B cell (primary cell): ENCODE measurements around the gene LENG1. TPM values are rescaled to one million over a fixed set of nuclear protein-coding genes. Genes with fewer than 3 reads are reported as not detected.

Source experiments
- ATAC-seq: fragments of 200-7000 bp; cut with Tn5 transposase; one replicate; pipeline ENCODE4 v1.10.0; 2021; ENCODE audit warnings: low read depth, mild to moderate bottlenecking, moderate number of reproducible peaks, moderate library complexity
- CTCF ChIA-PET: fragments of 350-600 bp; sonication (Branson Sonifier 250); formaldehyde crosslinking; loops from one replicate; lab custom pipeline; 2021; ENCODE audit warnings: antibody characterized with exemption, inconsistent platforms; lab: Charles Lee
- POLR2A ChIA-PET: fragments of 350-600 bp; sonication (Branson Sonifier 250); formaldehyde crosslinking; loops from one replicate; lab custom pipeline; 2021; ENCODE audit warnings: antibody characterized with exemption; lab: Charles Lee
- DNase-seq: peaks from one replicate; pipeline ENCODE4 v3.0.0; 2013
- H2AFZ ChIP-seq: 2 replicates; pipeline ENCODE4 v1.6.1; 2012; ENCODE audit warnings: mild to moderate bottlenecking, low read depth, low read length; ENCODE audit not compliant: insufficient read depth, poor library complexity, severe bottlenecking
- H3K27ac ChIP-seq, 2 donors: 1 replicate in 1 of 2; 2 replicates in 1 of 2; pipeline ENCODE4 v1.5.1; 2012 to 2013; ENCODE audit warnings: low read length in 2 of 2, mild to moderate bottlenecking in 2 of 2, moderate library complexity in 1 of 2
- H3K27me3 ChIP-seq, 4 experiments: fragments of 200-600 bp in 1 of 4; sonication (generic) in 1 of 4; replicated peaks in 1 of 4; 1 replicate in 2 of 4; 2 replicates in 2 of 4; pipeline versions ENCODE4 v1.6.1 to v1.7.0; 2013 to 2016; ENCODE audit warnings: low read length in 3 of 4, mild to moderate bottlenecking in 2 of 4, mixed read lengths in 1 of 4, moderate library complexity in 1 of 4; ENCODE audit not compliant: insufficient read depth in 4 of 4, control insufficient read depth in 3 of 4; ENCODE audit errors: control extremely low read depth in 1 of 4
- H3K36me3 ChIP-seq, 2 experiments: replicated peaks in 1 of 2; 1 replicate in 1 of 2; 2 replicates in 1 of 2; pipeline versions ENCODE4 v1.6.1 to v1.7.1; 2013; ENCODE audit warnings: low read length in 1 of 2; ENCODE audit not compliant: insufficient read depth in 2 of 2, control insufficient read depth in 1 of 2; ENCODE audit errors: control extremely low read depth in 1 of 2, extremely low read depth in 1 of 2
- H3K4me1 ChIP-seq, 2 donors: fragments of 200-600 bp in 1 of 2; sonication (generic) in 1 of 2; 1 replicate in 1 of 2; 2 replicates in 1 of 2; pipeline versions ENCODE4 v1.5.1 to v1.6.1; 2013 to 2017; ENCODE audit warnings: low read length in 2 of 2; ENCODE audit not compliant: control insufficient read depth in 2 of 2, insufficient read depth in 2 of 2
- H3K4me2 ChIP-seq: replicated peaks from 2 replicates; pipeline ENCODE3; 2012; ENCODE audit warnings: mild to moderate bottlenecking, low read depth, low read length; ENCODE audit not compliant: poor library complexity, severe bottlenecking
- H3K4me3 ChIP-seq, 5 experiments: fragments of 200-600 bp in 1 of 5; sonication (generic) in 1 of 5; 1 replicate in 3 of 5; 2 replicates in 2 of 5; pipeline versions ENCODE4 v1.5.1 to v1.7.0; 2011 to 2016; ENCODE audit warnings: low read length in 4 of 5, mild to moderate bottlenecking in 4 of 5, low read depth in 2 of 5, control low read depth in 1 of 5, moderate library complexity in 1 of 5; ENCODE audit not compliant: insufficient read depth in 1 of 5; ENCODE audit errors: control extremely low read depth in 1 of 5, extremely low read depth in 1 of 5
- H3K79me2 ChIP-seq: fragments of 200-600 bp; sonication (generic); one replicate; pipeline ENCODE4 v1.6.0; 2016; ENCODE audit warnings: low read length; ENCODE audit not compliant: control insufficient read depth, insufficient read depth
- H3K9ac ChIP-seq: fragments of 200-600 bp; sonication (generic); 2 replicates; pipeline ENCODE4 v1.6.1; 2017; ENCODE audit warnings: mild to moderate bottlenecking, low read length, moderate library complexity
- H3K9me3 ChIP-seq, 3 donors: one replicate each; pipeline versions ENCODE4 v1.6.1 to v1.7.1; 2013; ENCODE audit warnings: low read length in 2 of 3; ENCODE audit not compliant: control insufficient read depth in 2 of 3, insufficient read depth in 1 of 3; ENCODE audit errors: control extremely low read depth in 1 of 3
- H4K20me1 ChIP-seq: 2 replicates; pipeline ENCODE4 v1.6.0; 2012; ENCODE audit warnings: mild to moderate bottlenecking, low read length; ENCODE audit not compliant: insufficient read depth, control insufficient read depth, poor library complexity, severe bottlenecking
- H3K27ac Mint-ChIP-seq: one replicate; pipeline ENCODE4 v1.8.0; 2021; ENCODE audit warnings: mixed read lengths
- H3K27me3 Mint-ChIP-seq: one replicate; pipeline ENCODE4 v1.8.0; 2021; ENCODE audit warnings: mixed read lengths
- H3K4me1 Mint-ChIP-seq: one replicate; pipeline ENCODE4 v1.8.0; 2021; ENCODE audit warnings: mixed read lengths
- H3K4me3 Mint-ChIP-seq: one replicate; pipeline ENCODE4 v1.8.0; 2021; ENCODE audit warnings: mixed read lengths
- H3K9me3 Mint-ChIP-seq: one replicate; pipeline ENCODE4 v1.8.0; 2022; ENCODE audit warnings: mixed read lengths; ENCODE audit not compliant: insufficient read depth
- CTCF ChIP-seq: fragments of 200-600 bp; IDR thresholded peaks from one replicate; pipeline ENCODE4 v1.8.0; 2022; ENCODE audit warnings: antibody characterized with exemption, mild to moderate bottlenecking
- EZH2 ChIP-seq: IDR thresholded peaks from 2 replicates; pipeline ENCODE4 v1.6.1; 2012; ENCODE audit warnings: borderline replicate concordance, low read depth, mild to moderate bottlenecking, moderate library complexity, low read length; ENCODE audit not compliant: insufficient read depth, poor library complexity, severe bottlenecking
- WGBS: methylation state at CpG from one replicate; pipeline ENCODE4 v1.1.5; 2013; ENCODE audit warnings: missing lambda C conversion rate; ENCODE audit not compliant: insufficient coverage; 5-methylcytosine and 5-hydroxymethylcytosine counted together
- intact Hi-C: fragments of 100-400 bp; cut with micrococcal nuclease; formaldehyde crosslinking; loops from one replicate; pipeline ENCODE4 v1.10.0; 2022
- polyA plus RNA-seq: library from polyadenylated mRNA; depleted of rRNA; stranded (reverse); fragments of >200 nt; gene quantifications from 2 replicates; pipeline ENCODE4 v1.2.3, GENCODE V29; 2012
- total RNA-seq, 2 donors: library from RNA; stranded (reverse); fragments of 120-200 nt in 1 of 2; gene quantifications; 1 replicate in 1 of 2; 2 replicates in 1 of 2; pipeline versions ENCODE4 v1.2.3 to v1.2.4, GENCODE V29; 2013 to 2022

Gene LENG1
- total and polyA plus RNA-seq, 2 donors (not counting 1 experiment from before 2014, with no cell fraction given): 9.2 to 16.5 TPM

DNA sequence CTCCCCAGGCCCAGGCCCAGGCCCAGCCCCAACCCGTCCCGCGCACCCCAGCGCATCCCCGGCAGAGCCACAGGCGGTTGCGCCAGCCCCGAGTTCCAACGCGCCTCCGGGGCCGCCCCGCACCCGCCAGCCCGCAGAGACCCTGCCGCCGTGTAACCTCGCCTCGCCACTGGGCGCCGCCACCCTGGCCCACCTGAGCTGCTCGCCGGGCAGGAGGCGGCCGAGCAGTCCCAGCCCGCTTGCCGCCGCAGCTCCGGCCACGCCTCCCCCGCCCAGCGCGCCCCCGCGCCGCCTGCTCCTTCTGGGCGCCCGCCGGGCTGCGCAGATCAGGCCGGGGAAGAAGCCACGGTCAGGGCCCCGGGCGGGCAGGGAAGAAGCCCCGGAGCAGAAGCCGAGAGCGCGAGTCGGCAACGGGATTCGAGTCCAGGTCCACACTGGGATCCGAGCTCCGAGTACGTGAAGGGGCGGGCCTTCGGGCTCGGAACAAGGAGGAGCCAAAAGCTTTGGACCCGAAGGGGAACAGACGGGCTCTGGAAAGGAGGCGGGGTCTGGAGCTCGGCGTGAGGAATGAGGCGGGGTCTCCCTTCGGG, 29.7 kb upstream of the LENG1 start, which contains the start of gene MBOAT7:
TSS of gene MBOAT7 (minus strand) at position 436 of the 590 bp plus-strand sequence. CDS start 1,072 bp downstream, outside the sequence.
- Histone ChIP-seq H3K4me2 (peak within 1 kb of the TSS; percentile 99), H3K27ac (peak within 1 kb of the TSS; percentile 96 to 99), H3K4me1 (peaks cover 18 to 22% of the 10 kb centered on the region in 2 donors), H3K9ac (peak within 1 kb of the TSS; percentile 83), H3K36me3 (peaks cover 0 to 16% of the 10 kb centered on the region in 2 experiments), H2AFZ (peak within 1 kb of the TSS; percentile 80), H3K27me3 (no peaks in the 10 kb centered on the region), H4K20me1 (peaks cover 19% of the 10 kb centered on the region), H3K4me3 (peak within 1 kb of the TSS; percentile 31 to 87 (median 81)), H3K9me3 (no peaks in the 10 kb centered on the region), H3K79me2 (peaks cover 20% of the 10 kb centered on the region)
- TF ChIP-seq EZH2 (no peak), CTCF (peak; percentile 15)
- no peak for DNase-seq
- Mint-ChIP-seq H3K9me3 (no peaks in the 10 kb centered on the region), H3K4me1 (peaks cover 32% of the 10 kb centered on the region), H3K27ac (peak within 1 kb of the TSS; percentile 99), H3K4me3 (peak within 1 kb of the TSS; percentile 94), H3K27me3 (no peaks in the 10 kb centered on the region)
- WGBS: under 1% methylated on average over 64 of the region's 64 CpGs
- ChIA-PET CTCF (interaction anchor here (0.6 to 4.7 kb wide), 18 partner anchors 11 to 292 kb away, joined by 3 to 50 read pairs (median 4); partner anchors contain the start of genes LENG1, RPS9 and TMC4), POLR2A (interaction anchor here (0.5 to 4.5 kb wide), 13 partner anchors 9 to 2000 kb away, joined by 3 to 73 read pairs (median 5); partner anchors contain the start of genes CNOT3, LENG1, RPS9 and TMC4)
- intact Hi-C loops: loop anchor here (1.0 to 5.0 kb wide), 3 partner anchors 16 to 43 kb away; partner anchors contain the start of gene TMC4
- ATAC-seq: peak; percentile 6
